DMS 273 treated with DMSO at 0.1 percent for 48 hours (cell line): ENCODE measurements around the gene SCAMP4.

Experiments used
- DNase-seq: peaks from one replicate; lab custom pipeline; 2025; lab: John Stamatoyannopoulos, UW

The SCAMP4 gene

DNA sequence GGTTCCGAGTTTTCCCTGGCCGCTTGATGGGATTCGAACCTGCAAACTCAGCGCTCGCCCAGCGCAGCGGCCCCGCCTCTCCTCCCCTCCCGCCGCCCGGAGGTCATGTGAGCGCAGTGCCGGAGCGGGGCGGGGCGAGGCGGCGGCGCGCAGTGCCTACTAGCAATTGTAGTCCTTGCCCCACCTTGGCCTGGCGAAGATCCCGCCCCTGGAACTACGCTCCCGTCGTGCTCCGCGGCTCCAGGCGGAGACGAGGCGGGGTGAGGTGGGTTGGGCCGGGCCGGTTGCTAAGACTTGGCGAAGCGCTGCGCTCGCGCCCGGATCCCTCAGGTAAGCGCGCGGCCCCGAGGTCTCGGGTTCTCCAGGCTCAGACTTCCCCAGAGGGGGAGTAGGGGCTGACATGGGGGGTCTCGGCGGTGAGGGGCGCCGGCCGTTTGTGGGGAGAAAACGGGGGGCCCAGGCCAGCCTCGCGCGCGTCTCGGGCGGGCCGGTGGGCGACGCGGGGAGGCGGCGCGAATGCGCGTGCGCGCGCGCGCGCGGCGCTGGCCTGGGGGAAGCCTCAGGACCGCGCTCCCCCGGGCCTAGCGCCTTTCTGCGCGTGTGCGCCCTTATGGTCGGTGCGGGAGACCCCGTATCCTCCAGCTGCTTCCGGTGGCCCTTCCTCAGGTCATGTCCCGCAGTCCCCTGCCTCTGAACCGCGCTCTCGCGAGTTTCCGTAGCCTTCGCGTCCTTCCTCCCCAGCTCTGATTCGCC is at the start of gene SCAMP4, which contains the start of gene ADAT3:
Gene SCAMP4 (plus strand): TSS at position 290 of the 753 bp plus-strand sequence. CDS start 9,621 bp downstream, outside the sequence.
Gene ADAT3 (plus strand): TSS at position 290 of the 753 bp plus-strand sequence. CDS start 6,649 bp downstream, outside the sequence.
- DNase-seq, result peak; percentile 96

DNA sequence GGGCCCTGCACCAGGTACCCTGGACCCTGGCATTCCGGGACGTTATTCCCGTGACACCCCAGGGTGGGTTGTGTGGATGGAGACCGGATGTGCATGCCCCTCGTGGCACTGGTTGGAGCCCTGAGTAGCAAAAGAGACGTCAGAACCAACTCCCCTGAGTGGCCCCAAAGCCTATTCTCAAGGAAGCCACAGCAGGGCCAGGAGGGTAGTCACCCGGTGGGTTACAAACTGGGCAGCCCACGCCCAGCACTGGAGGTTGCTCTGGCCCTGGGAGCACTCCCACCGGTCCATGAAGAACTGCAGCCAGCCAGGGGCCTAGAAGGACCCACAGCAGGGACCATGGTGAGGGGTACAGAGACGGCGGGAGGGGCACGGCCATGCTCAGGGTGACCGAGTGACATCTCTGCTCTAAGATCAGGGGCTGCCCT is 49.4 kb upstream of the SCAMP4 start:
- DNase-seq, result no peak

GRCh38 chr19:1856345-1856697 is 48.9 kb upstream of the SCAMP4 start:
- peak; percentile 43 for DNase-seq

DNA sequence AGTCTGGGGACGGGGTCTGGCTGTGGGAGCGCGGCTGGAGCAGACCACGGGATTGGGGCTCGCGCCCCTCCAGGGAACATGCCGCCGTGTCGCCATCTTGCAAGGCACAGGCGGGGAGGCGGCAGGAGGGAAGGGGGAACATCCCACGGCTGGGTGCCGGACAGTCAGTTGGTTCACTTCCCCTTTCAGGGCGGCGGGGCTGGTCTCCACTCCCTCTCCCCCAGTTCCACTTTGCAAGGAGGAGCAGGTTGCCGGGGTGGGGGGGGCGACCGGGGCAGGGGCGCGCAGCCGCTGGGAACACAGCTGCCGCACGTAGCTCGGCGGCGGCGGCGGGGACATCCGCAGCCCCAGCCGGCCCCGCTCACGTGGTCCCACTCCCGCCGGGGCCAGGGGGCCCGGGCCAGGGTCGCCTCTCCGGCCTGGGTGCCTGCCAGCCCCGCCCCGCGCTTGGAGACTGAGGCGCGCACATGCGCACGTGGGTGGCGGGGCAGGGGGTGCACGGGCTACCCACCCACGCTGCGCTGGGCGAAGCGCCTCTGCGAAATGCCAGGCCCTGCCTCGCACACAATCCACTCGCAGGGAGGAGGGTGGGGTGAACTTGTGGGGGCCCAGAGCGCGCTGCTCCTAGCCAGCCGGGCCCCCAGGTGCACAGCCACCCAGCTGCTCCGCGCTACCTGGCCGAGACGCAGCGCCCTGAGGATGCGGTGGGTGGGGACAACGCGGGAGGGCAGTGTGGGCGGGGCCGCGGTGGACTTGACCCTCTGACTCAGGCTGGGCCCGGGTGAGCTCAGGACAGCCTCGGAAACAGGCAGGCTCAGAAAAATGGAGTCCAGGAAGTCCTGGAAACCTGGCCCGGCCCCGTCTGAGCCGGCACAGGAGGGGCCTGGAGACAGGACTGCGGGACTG is 48.2 kb upstream of the SCAMP4 start:
- no peak for DNase-seq

- DNase-seq, result no peak
Observed at GRCh38 chr19:1857648-1858326, 47.4 kb upstream of the SCAMP4 start.

DNA sequence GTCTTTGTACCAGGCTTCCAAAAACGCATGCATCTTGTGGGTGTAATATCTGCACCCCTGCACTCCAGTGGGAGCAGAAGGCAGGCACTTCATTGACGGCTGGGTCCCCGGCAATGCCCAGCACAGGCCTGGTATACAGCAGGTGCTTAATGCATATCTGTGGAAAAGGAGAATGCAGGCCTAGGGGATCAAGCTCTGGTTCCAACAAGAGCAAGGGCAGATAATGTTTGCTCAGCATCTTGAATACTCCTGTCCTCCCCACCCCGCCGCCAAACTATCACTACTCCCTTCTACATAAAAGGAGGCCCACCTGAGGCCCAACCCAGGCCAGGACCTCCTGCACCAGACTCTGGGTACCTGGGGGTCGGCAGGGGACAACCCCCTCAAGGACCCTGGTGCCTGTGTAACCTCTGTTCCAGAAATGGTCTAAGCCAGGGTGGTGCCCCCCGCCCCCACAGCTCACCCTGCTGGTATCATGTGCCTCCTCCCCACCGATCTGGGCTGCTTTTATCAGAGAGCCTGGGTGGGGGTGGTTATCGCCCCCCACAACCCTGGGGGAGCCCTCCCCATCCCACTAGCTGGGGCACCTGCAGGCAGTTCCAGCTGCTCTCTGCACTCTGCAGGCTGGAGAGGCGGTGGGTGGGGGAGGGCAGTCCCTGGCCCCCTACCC is 46.7 kb upstream of the SCAMP4 start:
- no peak for DNase-seq

- DNase-seq, result no peak
Observed at GRCh38 chr19:1859331-1859781, 45.8 kb upstream of the SCAMP4 start.

DNA sequence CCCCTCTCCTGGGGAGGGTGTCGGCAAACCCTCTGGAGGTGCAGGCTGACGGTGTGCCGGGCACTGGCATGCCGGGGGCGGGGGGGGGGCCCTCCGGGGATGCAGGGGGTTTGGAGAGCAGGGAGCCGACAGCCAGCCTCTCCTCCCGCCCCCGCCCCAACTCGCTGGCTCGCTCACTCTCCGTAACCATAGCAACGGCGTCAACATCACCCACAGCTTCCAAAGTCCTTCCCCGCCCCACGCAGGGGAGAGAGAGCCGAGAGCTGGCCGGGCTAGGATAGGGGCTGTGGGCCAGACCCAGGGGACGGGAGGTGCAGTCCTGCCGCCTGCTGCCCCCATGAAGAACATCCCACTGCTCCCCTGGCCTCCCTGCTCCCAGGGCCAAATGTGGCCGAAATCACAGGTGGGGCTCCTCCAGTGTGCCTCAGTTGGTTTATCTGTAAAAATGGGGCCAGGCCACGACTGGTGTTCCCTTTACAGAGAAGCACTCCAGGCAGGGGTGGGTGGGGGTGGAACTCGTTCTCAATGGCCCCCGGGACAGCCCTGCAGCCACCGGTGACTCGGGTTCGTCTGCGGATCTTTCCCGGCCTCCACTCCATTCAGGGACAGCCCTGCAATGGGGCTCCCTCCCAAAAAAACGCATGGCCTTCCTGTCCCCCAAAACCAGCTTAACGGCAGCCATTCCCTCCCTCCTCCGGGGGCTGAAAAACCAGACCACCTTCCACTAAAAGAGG is 45.0 kb upstream of the SCAMP4 start:
- no peak for DNase-seq

DNA sequence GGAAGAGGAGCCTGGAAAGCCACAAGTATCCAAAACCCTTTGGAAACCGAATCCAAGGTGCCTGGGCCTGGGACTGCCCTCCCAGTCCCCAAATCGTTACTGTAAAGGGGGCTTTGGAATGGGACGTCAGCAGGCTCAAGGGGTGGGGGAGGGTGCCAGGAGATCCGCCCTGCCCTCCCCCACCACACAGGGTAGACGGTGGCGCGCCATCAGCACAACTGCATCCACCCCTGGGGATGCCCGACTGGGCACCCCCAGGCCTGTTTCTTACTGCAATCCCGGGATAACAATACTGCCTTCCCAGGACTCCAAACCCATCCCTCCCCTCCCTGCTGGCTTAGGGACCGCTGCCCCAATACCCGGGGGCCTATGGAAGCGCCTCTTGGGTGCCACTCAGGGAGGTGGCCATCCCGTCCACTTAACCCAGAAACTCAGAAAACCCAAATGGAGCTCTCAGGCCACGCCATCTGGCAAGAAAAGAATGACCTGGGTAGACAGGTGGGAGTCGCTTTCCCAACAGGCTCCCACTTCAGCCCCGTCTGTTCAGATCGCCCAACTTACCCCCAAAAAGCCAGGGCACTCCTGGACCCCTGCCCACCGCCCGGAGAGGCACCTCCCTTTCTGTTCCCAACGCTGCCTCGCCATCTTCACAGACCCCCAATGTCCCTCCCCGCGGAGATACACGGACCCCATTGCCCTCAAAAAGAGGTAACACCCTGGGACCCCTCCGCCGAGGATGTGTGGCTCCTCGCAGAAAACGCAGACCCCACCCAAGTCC is 44.2 kb upstream of the SCAMP4 start:
- DNase-seq, result no peak

DNA sequence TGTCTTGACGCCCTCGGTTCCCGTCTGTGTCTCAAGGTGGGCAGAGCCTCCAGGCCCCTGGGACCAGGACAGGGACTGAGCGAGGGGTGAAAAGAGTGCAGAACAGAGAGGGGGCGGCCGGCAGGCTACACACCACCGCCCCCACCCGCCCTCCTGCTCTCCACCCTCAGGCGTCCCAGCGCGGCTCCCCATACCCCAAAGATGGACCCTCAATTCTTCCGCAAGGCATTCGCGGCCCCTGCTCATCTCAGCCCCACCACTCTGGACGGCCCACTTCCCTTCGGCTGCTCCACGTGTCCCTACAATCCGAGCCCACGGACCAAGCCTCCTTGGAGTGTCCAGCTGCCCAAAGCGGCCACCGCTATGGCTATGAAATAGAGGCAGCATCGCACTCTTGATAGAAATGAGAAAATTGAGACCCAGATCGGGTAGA is 43.6 kb upstream of the SCAMP4 start:
- no peak for DNase-seq

DNA sequence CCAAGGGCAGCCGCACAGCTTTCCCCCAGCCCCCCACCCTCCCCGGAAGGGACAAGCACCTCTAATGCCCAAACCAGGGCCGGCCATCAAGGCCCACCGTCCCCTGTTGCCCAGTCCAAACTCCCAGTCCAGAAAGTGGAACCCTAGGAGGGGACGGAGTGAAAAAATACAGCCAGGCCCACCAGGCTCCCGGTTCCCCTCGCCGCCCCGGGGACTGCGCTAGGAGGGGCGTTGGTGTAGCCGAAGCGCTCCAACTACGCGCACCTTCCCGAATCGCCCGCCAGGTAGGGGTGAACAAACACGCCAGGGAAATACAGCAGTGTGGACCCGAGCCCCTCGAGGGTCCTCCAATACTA is 43.2 kb upstream of the SCAMP4 start:
- no peak for DNase-seq

GRCh38 chr19:1862424-1863327 is 42.5 kb upstream of the SCAMP4 start:
- no peak for DNase-seq

DNA sequence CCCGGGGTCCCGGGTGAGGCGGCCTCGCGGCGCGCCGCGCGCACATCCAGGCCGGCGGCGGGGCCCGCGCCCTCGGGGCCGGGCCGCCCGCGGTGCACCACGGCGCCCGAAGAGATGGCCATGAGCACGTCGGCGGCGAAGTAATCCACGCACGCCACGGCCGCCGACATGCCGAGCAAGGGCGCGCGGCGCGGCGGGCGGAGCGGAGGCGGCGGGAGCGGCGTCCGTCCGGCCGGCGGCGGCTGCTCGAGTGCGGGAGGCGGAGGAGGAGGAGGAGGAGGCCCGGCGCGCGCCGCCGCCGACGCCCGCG is 41.9 kb upstream of the SCAMP4 start, which contains the start of gene KLF16:
Gene KLF16 (minus strand): TSS at position 252 of the 310 bp plus-strand sequence. CDS start 82 bp downstream, at position 170.
- no peak for DNase-seq

- DNase-seq, result peak; percentile 76
Observed at GRCh38 chr19:1863638-1864479, 41.3 kb upstream of the SCAMP4 start.

GRCh38 chr19:1864480-1865171 is 40.6 kb upstream of the SCAMP4 start:
- DNase-seq, result no peak

DNA sequence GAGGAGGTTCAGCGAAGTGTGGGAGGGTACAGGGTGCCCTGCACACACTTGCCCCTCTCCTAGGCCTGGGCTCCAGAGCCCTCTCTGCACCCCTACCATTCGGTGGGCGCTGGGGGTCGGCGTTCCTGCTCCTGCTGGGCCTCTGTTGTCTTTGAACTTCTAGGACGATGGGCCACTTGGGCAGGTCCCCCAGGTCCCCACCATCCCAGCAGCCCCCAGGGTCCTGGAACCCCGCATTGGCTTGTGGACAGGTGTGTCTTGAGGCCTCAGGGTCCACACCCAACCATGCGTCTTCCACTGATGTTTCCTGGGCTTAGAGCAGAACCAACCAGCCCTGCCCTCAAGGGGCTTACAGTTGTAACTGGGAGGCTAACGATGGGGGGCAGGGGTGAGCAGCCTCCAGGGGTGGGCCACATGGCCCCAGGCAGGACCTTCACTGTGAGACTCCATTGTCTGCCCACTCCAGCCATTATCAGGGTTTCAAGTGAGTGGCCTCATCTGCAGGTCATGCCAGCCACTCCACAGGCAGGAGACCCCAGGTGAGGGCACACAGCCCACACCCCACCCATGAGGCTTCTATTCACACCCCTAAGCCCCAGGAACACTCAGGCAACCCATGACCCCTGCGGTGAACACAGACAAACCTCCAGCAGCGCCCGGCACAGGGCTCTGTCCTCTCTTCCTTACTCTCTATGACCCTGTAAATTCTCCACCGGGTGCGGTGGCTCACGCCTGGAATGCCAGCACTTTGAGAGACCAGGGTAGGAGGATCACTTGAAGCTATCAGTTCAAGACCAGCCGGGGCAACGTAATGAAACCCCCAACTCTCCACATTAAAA is 39.8 kb upstream of the SCAMP4 start:
- DNase-seq, result no peak
